GM21717 (cell line): ENCODE measurements around the gene OSBPL8.
A peak's percentile ranks its signal among the peaks of the same experiment; 100 is the strongest.
"Not testable (repeated sequence)": the region's sequence is repeated elsewhere in the genome, so short reads cannot be mapped to it uniquely, and the experiment has no call there.

Source experiments
- ATAC-seq: cut with Tn5 transposase; IDR thresholded peaks from one replicate; pipeline ENCODE4 v1.9.1; 2021; ENCODE audit warnings: mild to moderate bottlenecking, moderate library complexity; ENCODE audit not compliant: unreplicated experiment

Gene OSBPL8

DNA sequence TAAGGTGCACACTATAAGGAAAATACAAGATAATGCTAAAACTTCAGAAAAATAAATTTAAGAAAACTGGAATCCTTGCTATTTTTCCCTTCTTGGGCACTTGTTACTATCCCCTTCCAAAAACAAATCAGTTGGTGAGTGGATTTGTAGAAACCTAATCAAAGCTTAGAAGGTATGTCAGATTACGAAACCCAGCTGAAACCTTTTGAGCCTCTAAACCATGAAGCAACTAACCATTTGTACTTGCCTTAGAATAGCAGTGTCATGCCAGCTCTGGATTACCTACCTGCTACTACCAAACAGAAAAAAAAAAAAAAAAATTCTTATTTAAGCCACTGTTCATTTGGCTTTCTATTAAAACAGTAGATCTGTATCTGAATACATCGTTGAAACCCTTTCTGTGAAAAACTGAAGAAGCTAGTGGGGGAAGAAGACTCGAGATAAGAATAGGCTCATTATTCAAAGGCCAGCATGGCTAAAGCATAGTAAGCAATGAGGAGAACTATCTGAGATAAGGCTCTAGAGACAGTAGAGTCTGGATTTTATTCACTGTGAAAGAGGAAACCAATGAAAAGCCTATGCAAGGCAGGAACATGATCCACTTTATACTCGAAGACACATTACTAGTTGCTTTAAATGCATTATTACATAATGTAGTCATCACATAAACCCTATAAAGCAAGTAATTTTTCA is 30.2 kb downstream of the OSBPL8 start:
- no peak for ATAC-seq

GRCh38 chr12:76523408-76523807 is 36.2 kb downstream of the OSBPL8 start:
- no peak for ATAC-seq

DNA sequence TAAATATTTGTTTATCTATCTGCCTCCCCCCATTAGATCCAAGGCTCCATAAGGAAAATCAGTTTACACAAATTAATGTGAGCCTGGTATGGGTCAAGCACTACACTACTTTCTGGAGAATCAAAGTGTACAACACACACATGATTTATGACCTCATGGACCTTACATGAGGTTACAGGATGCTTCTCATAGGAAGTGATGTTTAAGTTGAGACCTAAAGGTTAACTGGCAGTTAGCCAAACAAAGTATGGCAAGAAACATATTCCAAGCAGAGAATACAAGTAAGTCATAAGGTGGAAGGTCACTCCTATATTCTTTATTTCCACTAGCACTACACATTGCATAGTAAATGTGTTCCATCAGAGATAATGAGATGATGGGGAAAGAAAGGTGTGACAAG is 39.2 kb downstream of the OSBPL8 start:
- ATAC-seq: no peak

- no peak for ATAC-seq
Measured at GRCh38 chr12:76519538-76519937, 40.0 kb downstream of the OSBPL8 start.

- no peak for ATAC-seq
Measured at GRCh38 chr12:76518699-76519098, 40.9 kb downstream of the OSBPL8 start.

DNA sequence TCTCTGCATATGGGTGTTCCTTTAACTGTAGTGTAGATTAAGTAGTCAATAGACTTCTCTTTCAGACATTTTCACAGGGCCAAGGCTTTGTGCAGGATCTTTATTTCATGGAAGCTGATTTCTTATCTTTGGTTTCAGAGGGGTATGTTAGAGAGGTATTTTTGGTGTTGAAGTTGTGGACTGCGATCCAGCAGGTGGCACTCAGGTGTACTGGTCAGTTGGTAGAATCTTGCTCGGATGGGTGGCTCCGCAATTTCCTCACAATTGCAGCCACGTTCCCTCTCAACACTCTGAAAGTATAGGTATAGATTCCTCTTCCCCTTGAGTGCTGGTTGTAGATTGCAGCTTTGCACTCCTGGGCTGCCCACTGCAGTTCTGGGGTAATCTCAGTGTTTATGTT is 44.3 kb downstream of the OSBPL8 start:
- ATAC-seq: no peak

GRCh38 chr12:76511116-76511716 is 48.4 kb downstream of the OSBPL8 start:
- peak; percentile 90 for ATAC-seq

- no peak for ATAC-seq
Measured at GRCh38 chr12:76508128-76508980, 51.2 kb downstream of the OSBPL8 start.

DNA sequence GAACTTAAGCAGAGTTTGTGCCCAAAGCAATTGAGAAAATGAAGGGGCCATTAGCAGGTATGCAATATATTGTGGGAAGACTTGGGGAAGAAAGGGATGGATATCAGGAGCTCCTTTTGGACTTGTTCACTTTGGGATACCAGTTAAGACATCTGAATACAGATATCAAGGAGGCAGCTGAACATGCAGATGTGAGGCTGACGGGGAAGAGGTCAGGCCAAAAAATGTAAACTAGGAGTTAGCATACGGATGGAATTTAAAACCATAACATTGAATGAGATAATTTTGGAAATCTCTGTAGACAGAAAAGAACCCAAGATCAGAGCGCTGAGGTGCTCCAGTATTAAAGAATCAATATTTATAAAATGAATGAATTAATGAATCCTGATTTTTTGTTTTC is 53.4 kb downstream of the OSBPL8 start:
- ATAC-seq: no peak

GRCh38 chr12:76505050-76505449 is 54.5 kb downstream of the OSBPL8 start:
- no peak for ATAC-seq

GRCh38 chr12:76504606-76505005 is 55.0 kb downstream of the OSBPL8 start:
- no peak for ATAC-seq

- ATAC-seq: no peak
Measured at GRCh38 chr12:76503957-76504356, 55.6 kb downstream of the OSBPL8 start.

DNA sequence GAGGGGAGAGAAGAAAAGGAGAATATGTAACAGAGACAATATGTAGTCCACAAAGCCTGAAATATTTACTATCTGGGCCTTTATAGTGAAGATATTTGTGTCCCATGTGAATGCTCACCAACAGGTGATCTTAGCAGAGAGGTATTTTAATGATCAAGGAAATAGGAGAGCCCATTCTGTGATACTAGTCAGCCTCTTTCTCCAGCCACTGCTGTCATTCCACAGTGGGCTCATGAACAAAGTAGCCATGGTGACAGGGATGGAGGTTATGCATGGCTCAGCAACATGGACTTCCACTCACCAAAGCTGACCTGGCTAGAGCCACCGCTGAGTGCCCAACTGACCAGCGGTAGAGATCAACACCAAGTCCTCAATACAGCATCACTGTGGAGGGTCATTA is 58.2 kb downstream of the OSBPL8 start:
- no peak for ATAC-seq

DNA sequence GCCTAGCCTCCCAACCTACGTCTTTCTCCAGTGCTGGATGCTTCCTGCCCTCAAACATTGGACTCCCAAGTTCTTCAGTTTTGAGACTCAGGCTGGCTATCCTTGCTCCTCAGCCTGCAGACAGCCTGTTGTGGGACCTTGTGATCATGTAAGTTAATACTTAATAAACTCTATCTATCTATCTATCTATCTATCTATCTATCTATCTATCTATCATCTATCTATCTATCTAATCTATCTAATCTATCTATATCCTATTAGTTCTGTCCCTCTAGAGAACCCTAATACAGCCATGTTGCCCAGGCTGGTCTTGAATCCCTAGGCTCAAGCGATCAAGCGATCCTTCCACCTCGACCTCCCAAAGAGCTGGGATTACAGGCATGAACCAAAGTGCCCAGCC is 60.4 kb downstream of the OSBPL8 start:
- ATAC-seq: not testable (repeated sequence)

DNA sequence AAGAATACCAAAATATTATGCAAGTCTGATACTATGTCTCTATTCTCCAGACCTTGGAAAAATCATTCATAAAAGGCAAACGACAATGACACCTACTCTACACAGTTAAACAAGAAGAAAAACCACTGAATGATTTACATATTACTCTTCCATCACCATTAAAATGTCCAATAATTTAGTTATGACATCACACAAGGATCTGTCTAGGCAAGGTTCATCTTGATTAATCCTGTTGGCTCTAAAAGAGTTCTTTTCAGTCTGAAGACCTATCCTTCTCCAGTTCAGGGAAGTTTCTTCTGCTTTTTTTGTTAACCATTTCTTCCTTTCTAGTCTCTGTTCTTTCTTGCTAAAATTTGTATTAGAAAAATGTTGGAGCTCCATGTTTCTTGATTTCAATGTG is 64.0 kb downstream of the OSBPL8 start:
- ATAC-seq: no peak

DNA sequence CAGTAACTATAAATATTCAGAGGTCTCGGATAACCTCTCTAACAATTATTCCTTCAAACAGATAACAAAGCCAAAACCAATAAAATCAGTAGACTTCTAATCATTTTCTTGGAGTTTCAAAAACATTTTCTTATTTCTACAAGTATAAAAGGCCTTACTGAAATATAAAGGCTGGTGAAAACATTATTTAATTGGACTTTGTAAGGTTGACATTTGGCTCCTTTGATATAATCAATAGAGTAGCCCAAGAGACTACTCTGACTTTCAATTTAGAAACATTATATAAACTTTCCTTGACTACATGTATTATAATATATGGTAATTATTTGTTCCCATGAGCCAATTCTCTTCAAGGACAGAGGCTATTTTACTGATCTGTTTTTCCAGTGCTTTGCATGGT is 68.3 kb downstream of the OSBPL8 start:
- no peak for ATAC-seq

DNA sequence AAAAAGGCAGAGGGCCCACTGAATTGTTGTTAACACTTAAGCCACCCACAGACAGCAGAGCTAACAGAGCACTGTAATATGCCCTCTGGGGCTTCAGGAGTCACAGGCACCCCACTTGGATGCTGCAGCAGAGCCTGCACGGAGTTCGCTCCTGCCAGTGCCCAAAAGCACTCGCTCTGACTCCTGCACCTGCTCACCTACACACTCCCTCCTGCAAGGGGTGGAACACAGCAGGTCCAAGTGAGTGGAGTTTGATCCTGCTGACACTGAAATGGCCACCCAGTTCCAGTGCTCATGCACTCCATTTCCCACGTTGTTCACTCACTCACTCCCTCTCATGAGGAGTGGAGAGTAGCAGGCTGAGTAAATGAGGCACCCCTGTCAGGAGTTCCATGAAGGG is 68.8 kb downstream of the OSBPL8 start:
- no peak for ATAC-seq

DNA sequence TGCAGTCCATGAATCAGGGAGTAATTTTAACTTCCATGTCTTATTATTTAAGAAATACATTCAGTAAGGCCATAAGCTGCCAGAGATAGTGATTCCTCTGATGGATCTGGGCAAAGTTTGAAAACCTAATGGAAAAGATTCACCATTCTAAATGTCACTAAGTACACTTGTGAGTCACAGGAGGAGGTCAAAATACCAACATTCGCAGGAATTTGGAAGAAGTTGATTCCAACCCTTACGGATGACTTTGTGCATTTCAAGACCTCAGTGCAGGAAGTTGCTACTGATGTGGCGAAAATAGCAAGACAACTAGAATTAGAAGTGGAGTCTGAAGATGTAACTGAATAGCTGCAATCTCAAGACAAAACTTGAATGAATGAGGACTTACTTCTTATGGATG is 69.8 kb downstream of the OSBPL8 start:
- ATAC-seq: no peak

DNA sequence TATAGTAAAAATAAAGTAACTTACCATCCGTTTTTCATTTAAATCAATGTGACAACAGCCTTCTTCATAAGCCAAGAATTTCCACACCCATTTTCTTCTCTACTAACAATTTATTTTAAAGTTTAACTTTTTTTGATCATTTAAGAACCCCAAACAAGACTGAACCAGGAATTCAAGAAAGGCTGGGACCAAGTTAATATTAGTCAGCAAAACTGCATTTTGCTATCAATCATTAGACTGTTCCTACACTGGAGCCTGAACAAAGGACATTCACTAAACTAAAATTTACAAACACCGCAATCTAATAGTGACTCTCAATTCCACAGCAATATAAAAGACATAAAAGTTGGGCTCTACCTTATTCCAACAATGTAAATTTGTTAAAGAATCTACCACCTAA is 73.6 kb downstream of the OSBPL8 start:
- no peak for ATAC-seq

GRCh38 chr12:76480796-76481195 is 78.8 kb downstream of the OSBPL8 start:
- ATAC-seq: no peak

DNA sequence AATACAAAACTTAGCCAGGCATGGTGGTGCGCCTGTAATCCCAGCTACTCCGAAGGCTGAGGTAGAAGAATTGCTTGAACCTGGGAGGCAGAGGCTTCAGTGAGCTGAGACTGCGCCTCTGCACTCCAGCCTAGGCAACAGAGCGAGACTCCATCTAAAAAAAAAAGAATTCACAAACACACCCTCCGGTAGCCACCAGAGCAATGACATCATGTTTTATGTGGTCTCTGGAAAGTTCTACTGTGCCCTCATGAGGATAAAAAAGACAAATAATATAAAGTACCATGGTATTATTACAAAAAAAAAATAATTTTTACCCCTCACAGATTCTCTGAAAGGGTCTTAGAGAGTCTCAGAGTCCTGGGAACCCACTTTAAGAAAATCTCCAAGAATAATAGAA is 81.5 kb downstream of the OSBPL8 start:
- ATAC-seq: no peak

DNA sequence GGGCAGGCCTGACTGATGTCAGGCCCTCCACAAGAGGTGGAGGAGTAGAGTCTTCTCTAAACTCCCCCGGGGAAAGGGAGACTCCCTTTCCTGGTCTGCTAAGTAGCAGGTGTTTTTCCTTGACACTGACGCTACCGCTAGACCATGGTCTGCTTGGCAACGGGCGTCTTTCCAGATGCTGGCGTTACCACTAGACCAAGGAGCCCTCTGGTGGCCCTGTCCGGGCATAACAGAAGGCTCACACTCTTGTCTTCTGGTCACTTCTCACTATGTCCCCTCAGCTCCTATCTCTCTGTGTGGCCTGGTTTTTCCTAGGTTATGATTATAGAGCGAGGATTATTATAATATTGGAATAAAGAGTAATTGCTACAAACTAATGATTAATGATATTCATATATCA is 86.7 kb downstream of the OSBPL8 start:
- not testable (repeated sequence) for ATAC-seq
